ENCODE measurements around the gene RPS19. TPM values are rescaled to one million over a fixed set of nuclear protein-coding genes. Genes with fewer than 3 reads are reported as not detected.
A peak's percentile ranks its signal among the peaks of the same experiment; 100 is the strongest.

Gene RPS19
- total RNA-seq, 1 experiment from 2014 or later, result 1,349 TPM

DNA sequence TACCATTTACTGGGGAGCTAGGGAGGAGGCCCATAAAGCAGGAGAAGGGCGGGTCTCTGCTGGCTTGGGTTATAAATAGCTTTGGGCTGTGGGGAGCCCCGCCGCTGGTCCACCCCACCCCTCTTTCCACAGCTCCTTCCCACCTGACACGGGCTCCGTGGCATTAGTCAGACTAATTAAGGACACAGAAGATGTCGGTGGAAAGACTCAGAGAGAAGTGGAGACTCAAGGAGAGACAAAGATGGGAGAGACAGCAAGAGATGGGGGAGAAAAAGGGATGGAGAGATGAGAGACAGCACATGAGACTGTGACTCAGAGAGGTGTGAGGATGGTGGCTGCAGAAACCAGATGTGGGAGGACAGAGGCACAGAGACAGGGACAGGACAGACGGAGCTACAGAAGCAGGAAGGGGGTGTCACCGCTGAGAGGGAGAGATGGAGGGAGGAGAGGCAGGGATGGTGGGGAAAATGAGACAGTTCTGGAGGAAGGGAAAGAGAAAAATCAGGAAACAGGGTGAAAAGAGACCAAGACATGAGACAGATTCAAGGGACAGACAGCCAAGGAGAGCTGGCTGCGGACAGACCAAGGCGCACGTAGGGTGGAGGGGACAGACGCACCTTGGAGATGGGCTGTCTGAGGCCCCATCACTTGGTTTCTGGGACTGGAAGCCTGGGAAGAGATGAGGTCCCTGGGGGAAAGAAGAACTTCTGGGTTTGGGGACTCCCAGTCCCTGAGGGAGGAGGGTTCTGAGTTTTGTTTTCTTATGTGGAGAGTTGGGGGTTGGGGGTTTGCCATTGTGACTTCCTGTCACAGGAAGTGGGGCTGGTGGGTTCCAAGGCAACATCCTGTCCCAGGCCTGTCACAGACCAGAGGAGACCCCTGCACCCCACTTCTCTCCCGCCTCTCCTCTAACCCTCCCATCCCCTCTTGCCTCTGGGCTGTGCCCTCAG lies 27.0 kb downstream of the RPS19 start:
- intact Hi-C loops (cut with micrococcal nuclease; ENCODE audit: unreplicated experiment), result loop anchor here (10.0 kb wide), 1 partner anchor 48 kb away; no protein-coding TSS in a partner anchor

DNA sequence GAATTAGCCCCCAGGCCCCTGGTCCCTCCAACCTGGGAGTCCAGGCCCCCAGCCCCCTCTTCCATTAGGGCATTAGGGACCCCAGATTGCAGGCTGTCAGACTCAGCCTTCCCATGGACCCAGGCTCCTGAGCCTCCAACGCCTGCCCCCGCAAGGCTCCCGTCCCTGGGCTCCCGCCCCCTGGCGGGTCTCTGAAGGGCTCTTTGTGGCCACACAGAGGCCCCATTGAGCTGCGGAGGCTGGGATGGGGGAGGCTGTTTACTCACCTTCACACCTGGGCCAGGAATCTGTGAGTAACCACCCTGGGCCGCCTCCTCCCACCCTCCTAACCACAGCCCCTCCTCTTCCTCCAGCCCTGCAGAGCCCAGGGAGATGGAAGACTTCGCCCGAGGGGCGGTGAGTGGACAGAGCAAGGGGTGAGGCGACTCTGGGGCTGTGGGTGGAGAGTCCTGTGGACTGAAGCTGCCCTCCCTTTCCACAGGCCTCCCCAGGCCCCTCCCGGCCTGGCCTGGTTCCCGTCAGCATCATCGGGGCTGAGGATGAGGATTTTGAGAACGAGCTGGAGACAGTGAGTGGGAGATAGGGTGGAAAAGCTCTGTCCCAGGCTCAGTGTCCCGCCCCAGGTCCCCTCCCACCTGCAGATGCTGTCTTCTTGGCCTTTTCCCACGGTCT lies 27.8 kb downstream of the RPS19 start:
- ChIA-PET CTCF (interaction anchor here (0.6 kb wide), 1 partner anchor 62 kb away, joined by 5 read pairs; no protein-coding TSS in a partner anchor), POLR2A (no interaction called here)
- no peaks in the 10 kb centered on the region for H3K9me3 ChIP-seq (ENCODE audit: control insufficient read depth, insufficient read depth, low read depth, low read length)
- peak; percentile 67 for ATAC-seq
- no peak for DNase-seq (ENCODE audit: low read depth, low spot score)
- no peak overlapping the region for H3K4me3 ChIP-seq (ENCODE audit: low read depth in 2 of 2, low read length in 2 of 2)
- BruUV-seq (replicated peaks), result no TSS peak
- peaks cover 25% of the 10 kb centered on the region for H3K4me1 ChIP-seq (ENCODE audit: control insufficient read depth, insufficient read depth, low read length)
- H3K27me3 ChIP-seq (ENCODE audit: control insufficient read depth, insufficient read depth, low read length), result no peaks in the 10 kb centered on the region
- H3K36me3 ChIP-seq (ENCODE audit: control insufficient read depth, insufficient read depth, low read length), result no peaks in the 10 kb centered on the region; the same call in 1 of the 2 replicates
- in situ Hi-C loops (cut with HindIII; ENCODE audit: low pct_unique_long_range_greater_than_20kb, low sequenced_read_pairs), result no loop called here
- H3K27ac ChIP-seq (ENCODE audit: low read length), result peak overlapping the region; percentile 34; the same call in 1 of the 2 replicates
- intact Hi-C loops (cut with micrococcal nuclease; ENCODE audit: unreplicated experiment), result loop anchor here (10.0 kb wide), 1 partner anchor 47 kb away; no protein-coding TSS in a partner anchor
- TF ChIP-seq POLR2AphosphoS5 (IDR thresholded peaks at IDR 0.05; ENCODE audit: low read depth, low read length) (no peak), SIN3A (IDR thresholded peaks at IDR 0.05; ENCODE audit: borderline replicate concordance, insufficient read depth, low read depth, low read length) (no peak), TCF7L2 (IDR thresholded peaks at IDR 0.05; ENCODE audit: low read depth, low read length) (no peak)
- TF ChIP-seq, protein P1, sequence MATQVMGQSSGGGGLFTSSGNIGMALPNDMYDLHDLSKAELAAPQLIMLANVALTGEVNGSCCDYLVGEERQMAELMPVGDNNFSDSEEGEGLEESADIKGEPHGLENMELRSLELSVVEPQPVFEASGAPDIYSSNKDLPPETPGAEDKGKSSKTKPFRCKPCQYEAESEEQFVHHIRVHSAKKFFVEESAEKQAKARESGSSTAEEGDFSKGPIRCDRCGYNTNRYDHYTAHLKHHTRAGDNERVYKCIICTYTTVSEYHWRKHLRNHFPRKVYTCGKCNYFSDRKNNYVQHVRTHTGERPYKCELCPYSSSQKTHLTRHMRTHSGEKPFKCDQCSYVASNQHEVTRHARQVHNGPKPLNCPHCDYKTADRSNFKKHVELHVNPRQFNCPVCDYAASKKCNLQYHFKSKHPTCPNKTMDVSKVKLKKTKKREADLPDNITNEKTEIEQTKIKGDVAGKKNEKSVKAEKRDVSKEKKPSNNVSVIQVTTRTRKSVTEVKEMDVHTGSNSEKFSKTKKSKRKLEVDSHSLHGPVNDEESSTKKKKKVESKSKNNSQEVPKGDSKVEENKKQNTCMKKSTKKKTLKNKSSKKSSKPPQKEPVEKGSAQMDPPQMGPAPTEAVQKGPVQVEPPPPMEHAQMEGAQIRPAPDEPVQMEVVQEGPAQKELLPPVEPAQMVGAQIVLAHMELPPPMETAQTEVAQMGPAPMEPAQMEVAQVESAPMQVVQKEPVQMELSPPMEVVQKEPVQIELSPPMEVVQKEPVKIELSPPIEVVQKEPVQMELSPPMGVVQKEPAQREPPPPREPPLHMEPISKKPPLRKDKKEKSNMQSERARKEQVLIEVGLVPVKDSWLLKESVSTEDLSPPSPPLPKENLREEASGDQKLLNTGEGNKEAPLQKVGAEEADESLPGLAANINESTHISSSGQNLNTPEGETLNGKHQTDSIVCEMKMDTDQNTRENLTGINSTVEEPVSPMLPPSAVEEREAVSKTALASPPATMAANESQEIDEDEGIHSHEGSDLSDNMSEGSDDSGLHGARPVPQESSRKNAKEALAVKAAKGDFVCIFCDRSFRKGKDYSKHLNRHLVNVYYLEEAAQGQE (IDR thresholded peaks at IDR 0.05; ENCODE audit: insufficient read depth in 1 of 2, low read depth in 2 of 2, low read length in 1 of 2), result no peak

More for the DNA sequence above, 27.0 kb downstream of the RPS19 start:
- TSS peak; percentile 36 for BruUV-seq (replicated peaks)
- DNase-seq (ENCODE audit: low read depth, low spot score) (no peak), ATAC-seq (no peak)
- H3K27me3 ChIP-seq (ENCODE audit: control insufficient read depth, insufficient read depth, low read length), result no peaks in the 10 kb centered on the region
- CTCF ChIA-PET, result interaction anchor here (0.5 kb wide), 2 partner anchors 363 to 542 kb away, joined by 3 read pairs; no protein-coding TSS in a partner anchor
- in situ Hi-C loops (cut with HindIII; ENCODE audit: low pct_unique_long_range_greater_than_20kb, low sequenced_read_pairs), result no loop called here
- H3K4me3 ChIP-seq (ENCODE audit: low read depth in 2 of 2, low read length in 2 of 2), result no peak overlapping the region
- H3K27ac ChIP-seq (ENCODE audit: low read length), result peak overlapping the region; percentile 51
- no peaks in the 10 kb centered on the region; the same call in 1 of the 2 replicates for H3K36me3 ChIP-seq (ENCODE audit: control insufficient read depth, insufficient read depth, low read length)
- H3K4me1 ChIP-seq (ENCODE audit: control insufficient read depth, insufficient read depth, low read length), result peaks cover 25% of the 10 kb centered on the region
- no peaks in the 10 kb centered on the region for H3K9me3 ChIP-seq (ENCODE audit: control insufficient read depth, insufficient read depth, low read depth, low read length)
- POLR2A ChIA-PET, result interaction anchor here (0.6 kb wide), 1 partner anchor 133 kb away, joined by 4 read pairs; no protein-coding TSS in a partner anchor
- TF ChIP-seq, protein P1 (IDR thresholded peaks at IDR 0.05; ENCODE audit: insufficient read depth in 1 of 2, low read depth in 2 of 2, low read length in 1 of 2), result no peak
- TF ChIP-seq POLR2AphosphoS5 (IDR thresholded peaks at IDR 0.05; ENCODE audit: low read depth, low read length) (no peak), SIN3A (IDR thresholded peaks at IDR 0.05; ENCODE audit: borderline replicate concordance, insufficient read depth, low read depth, low read length) (no peak), TCF7L2 (IDR thresholded peaks at IDR 0.05; ENCODE audit: low read depth, low read length) (no peak), CTCF (IDR thresholded peaks at IDR 0.05) (no peak)
